DOHH2 (cell line): ENCODE results near the gene PYGO2.
"Not testable (repeated sequence)": the region's sequence is repeated elsewhere in the genome, so short reads cannot be mapped to it uniquely, and the experiment has no call there.

Experiments
- EZH2phosphoT487 ChIP-seq: fragments of 200-600 bp; sonication (generic); IDR thresholded peaks from 2 replicates; pipeline ENCODE4 v1.6.1; 2017; ENCODE audit warnings: borderline replicate concordance, mild to moderate bottlenecking, antibody characterized with exemption, low read length, moderate library complexity, mixed read lengths
- TF ChIP-seq, protein P1 (sequence below): fragments of 200-600 bp; sonication (generic); IDR thresholded peaks from one replicate; pipeline ENCODE4 v1.5.1; 2014; ENCODE audit warnings: antibody characterized with exemption, mild to moderate bottlenecking, low read depth, low read length; ENCODE audit not compliant: poor library complexity, severe bottlenecking

- TF ChIP-seq, protein P1, sequence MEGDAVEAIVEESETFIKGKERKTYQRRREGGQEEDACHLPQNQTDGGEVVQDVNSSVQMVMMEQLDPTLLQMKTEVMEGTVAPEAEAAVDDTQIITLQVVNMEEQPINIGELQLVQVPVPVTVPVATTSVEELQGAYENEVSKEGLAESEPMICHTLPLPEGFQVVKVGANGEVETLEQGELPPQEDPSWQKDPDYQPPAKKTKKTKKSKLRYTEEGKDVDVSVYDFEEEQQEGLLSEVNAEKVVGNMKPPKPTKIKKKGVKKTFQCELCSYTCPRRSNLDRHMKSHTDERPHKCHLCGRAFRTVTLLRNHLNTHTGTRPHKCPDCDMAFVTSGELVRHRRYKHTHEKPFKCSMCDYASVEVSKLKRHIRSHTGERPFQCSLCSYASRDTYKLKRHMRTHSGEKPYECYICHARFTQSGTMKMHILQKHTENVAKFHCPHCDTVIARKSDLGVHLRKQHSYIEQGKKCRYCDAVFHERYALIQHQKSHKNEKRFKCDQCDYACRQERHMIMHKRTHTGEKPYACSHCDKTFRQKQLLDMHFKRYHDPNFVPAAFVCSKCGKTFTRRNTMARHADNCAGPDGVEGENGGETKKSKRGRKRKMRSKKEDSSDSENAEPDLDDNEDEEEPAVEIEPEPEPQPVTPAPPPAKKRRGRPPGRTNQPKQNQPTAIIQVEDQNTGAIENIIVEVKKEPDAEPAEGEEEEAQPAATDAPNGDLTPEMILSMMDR = peak; percentile 41
- not testable (repeated sequence) for TF ChIP-seq EZH2phosphoT487
Measured at GRCh38 chr1:154995301-154995983, 33.9 kb upstream of the PYGO2 start.
